ENCODE data around the gene XPR1.

DNA sequence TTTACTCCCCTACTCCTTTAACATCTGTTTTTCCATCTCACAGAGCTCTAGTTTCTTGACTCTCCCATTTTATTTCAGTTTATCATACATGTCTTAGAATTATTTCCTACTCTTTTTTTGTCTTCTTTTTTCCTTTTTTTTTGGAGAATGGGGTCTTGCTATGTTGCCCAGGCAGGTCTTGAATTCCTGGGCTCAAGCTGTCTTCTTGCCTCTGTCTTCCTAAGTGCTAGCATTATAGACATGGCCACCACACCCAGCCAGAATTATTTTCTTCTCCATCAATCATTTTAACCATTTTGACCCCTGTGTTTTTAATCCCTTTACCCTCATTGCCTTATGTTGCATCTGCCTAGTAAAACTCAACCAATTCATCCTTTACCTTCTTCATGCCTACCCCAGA, 157.6 kb downstream of the XPR1 start:
- TF ChIP-seq, protein P1, sequence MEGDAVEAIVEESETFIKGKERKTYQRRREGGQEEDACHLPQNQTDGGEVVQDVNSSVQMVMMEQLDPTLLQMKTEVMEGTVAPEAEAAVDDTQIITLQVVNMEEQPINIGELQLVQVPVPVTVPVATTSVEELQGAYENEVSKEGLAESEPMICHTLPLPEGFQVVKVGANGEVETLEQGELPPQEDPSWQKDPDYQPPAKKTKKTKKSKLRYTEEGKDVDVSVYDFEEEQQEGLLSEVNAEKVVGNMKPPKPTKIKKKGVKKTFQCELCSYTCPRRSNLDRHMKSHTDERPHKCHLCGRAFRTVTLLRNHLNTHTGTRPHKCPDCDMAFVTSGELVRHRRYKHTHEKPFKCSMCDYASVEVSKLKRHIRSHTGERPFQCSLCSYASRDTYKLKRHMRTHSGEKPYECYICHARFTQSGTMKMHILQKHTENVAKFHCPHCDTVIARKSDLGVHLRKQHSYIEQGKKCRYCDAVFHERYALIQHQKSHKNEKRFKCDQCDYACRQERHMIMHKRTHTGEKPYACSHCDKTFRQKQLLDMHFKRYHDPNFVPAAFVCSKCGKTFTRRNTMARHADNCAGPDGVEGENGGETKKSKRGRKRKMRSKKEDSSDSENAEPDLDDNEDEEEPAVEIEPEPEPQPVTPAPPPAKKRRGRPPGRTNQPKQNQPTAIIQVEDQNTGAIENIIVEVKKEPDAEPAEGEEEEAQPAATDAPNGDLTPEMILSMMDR (IDR thresholded peaks at IDR 0.05) = no peak
- TF ChIP-seq POLR2A (IDR thresholded peaks at IDR 0.05; ENCODE audit: low read depth) (no peak), POLR2AphosphoS5 (IDR thresholded peaks at IDR 0.05) (no peak), EP300 (IDR thresholded peaks at IDR 0.05) (no peak)

All from esophagus muscularis mucosa (tissue), 4 donors.